Heart left ventricle (tissue), 16 donors: Measurements from ENCODE around the gene OAS2. TPM values are rescaled to one million over a fixed set of nuclear protein-coding genes. Genes with fewer than 3 reads are reported as not detected.

ENCODE experiments used
- ATAC-seq, 4 donors: fragments of 200-7000 bp; cut with Tn5 transposase; one replicate each; pipeline ENCODE4 v1.9.1; 2020 to 2022; ENCODE audit warnings: moderate library complexity in 4 of 4, mild to moderate bottlenecking in 3 of 4, moderate number of reproducible peaks in 1 of 4
- DNase-seq, 5 donors: peaks; one replicate each; pipeline ENCODE4 v3.0.0-alpha.2; 2020
- H3K27ac ChIP-seq, 12 donors: fragments of 200-600 bp; sonication (generic) in 4 of 12; one replicate each; pipeline versions ENCODE4 v1.5.0 to v1.8.0; 2016 to 2022; ENCODE audit warnings: mild to moderate bottlenecking in 2 of 12
- H3K27me3 ChIP-seq, 9 donors: fragments of 200-600 bp; sonication (generic) in 2 of 9; one replicate each; pipeline versions ENCODE4 v1.5.1 to v1.8.0; 2016 to 2022; ENCODE audit warnings: mild to moderate bottlenecking in 3 of 9
- H3K36me3 ChIP-seq, 9 donors: fragments of 200-600 bp; sonication (generic) in 2 of 9; one replicate each; pipeline versions ENCODE4 v1.5.0 to v1.8.0; 2018 to 2022; ENCODE audit warnings: mild to moderate bottlenecking in 2 of 9
- H3K4me1 ChIP-seq, 12 donors: fragments of 200-600 bp; sonication (generic) in 4 of 12; one replicate each; pipeline versions ENCODE4 v1.5.0 to v1.8.0; 2016 to 2022; ENCODE audit warnings: mild to moderate bottlenecking in 3 of 12
- H3K4me3 ChIP-seq, 12 donors: fragments of 200-600 bp; sonication (generic) in 4 of 12; one replicate each; pipeline versions ENCODE4 v1.5.0 to v1.8.0; 2017 to 2022; ENCODE audit warnings: mild to moderate bottlenecking in 9 of 12, moderate library complexity in 4 of 12
- H3K9me3 ChIP-seq, 12 donors: fragments of 200-600 bp; sonication (generic) in 4 of 12; one replicate each; pipeline versions ENCODE4 v1.5.0 to v1.8.0; 2016 to 2022; ENCODE audit warnings: mild to moderate bottlenecking in 1 of 12
- CTCF ChIP-seq, 12 donors: fragments of 200-600 bp; sonication (generic) in 4 of 12; IDR thresholded peaks; one replicate each; pipeline versions ENCODE4 v1.5.0 to v1.8.0; 2018 to 2022; ENCODE audit warnings: antibody characterized with exemption in 12 of 12, mild to moderate bottlenecking in 5 of 12
- POLR2A ChIP-seq, 2 donors: fragments of 450-650 bp; IDR thresholded peaks; one replicate each; pipeline ENCODE4 v1.6.1; 2017; ENCODE audit warnings: antibody characterized with exemption in 2 of 2, mild to moderate bottlenecking in 2 of 2, moderate library complexity in 2 of 2
- WGBS, 4 donors: extraction: QIAGEN DNeasy Blood & Tissue Kit in 2 of 4; methylation state at CpG; one replicate each; pipeline versions ENCODE4 v1.1.5 to v1.1.7; 2013 to 2018; 5-methylcytosine and 5-hydroxymethylcytosine counted together
- intact Hi-C, 10 donors: fragments of 100-400 bp; cut with DNase I; formaldehyde crosslinking; loops; one replicate each; pipeline versions ENCODE4 v1.11.1 to v1.14.2; 2022
- polyA plus RNA-seq, 2 donors: library from polyadenylated mRNA; stranded (reverse); fragments of 200-250 nt; gene quantifications; one replicate each; pipeline ENCODE4 v1.2.3, GENCODE V29; 2013
- total RNA-seq, 9 donors: library from RNA; depleted of rRNA in 2 of 9; stranded (reverse); fragments of >200 nt in 2 of 9; fragmentation: NEBNext Ultra II Directional in 3 of 9; extraction: Animal tissue kit (Norgen Biotek cat#: 25700) in 3 of 9; gene quantifications; one replicate each; pipeline versions ENCODE4 v1.1.0 to v1.2.4, GENCODE V29; 2016 to 2023
- donor health status: ischemic (EF 13 %, LVEDD 7.1; RV severe dilation, severe dysfunction).
- donor health status: healthy with polysubstance abuse.
- donor health status: DM: no; HTN: yes; CAD: no.
- donor health status: DM: no; HTN: no; CAD: no.
- donor health status: ischemic (EF 25% LVEDD 6.9; RV normal size, moderate dysfunction).
- donor health status: ischemic (EF 25% LVEDD 5.7; RV mildly dilated, moderate dysfunction).
- donor health status: healthy.
- donor health status: DM: yes; HTN: yes; CAD: no.
- donor health status: ischemic (EF 35%, LVEDD 5.7; RV mildly dilated, moderate dysfunction).
- donor health status: nonischemic (EF 11% LVEDD 7.7; RV severe dilation, severe dysfunction).
- donor health status: DM: yes; HTN: yes; CAD: no.
- donor health status: PGD.
- donor health status: ischemic (EF 29% LVEDD 5.4; RV normal size, mild dysfunction).
- donor health status: nonischemic (EF 23%, LVEDD 6.1; RV moderate dilation, normal function).

OAS2 gene
- total and polyA plus RNA-seq, 11 donors, result 3.8 to 46.1 (median 7.3) TPM

GRCh38 chr12:113006641-113007040 is 28.3 kb downstream of the OAS2 start:
- Histone ChIP-seq H3K27me3 (no peaks in the 10 kb centered on the region), H3K4me1 (no peaks in the 10 kb centered on the region), H3K9me3 (peaks cover 0 to 10% (median 2%) of the 10 kb centered on the region in 12 donors), H3K36me3 (peaks cover 0 to 100% (median 80%) of the 10 kb centered on the region in 9 donors), H3K27ac (no peak overlapping the region), H3K4me3 (no peak overlapping the region)
- no peak for TF ChIP-seq POLR2A (IDR thresholded peaks at IDR 0.05)
- TF ChIP-seq CTCF (IDR thresholded peaks at IDR 0.05), result no peak
- intact Hi-C loops, result no loop called here
- WGBS, 4 donors, result 89 to 99% (median 92%) methylated on average over 5 to 6 of the region's 6 CpGs
- ATAC-seq (no peak), DNase-seq (no peak)

GRCh38 chr12:113007166-113007565 is 28.8 kb downstream of the OAS2 start:
- H3K27ac ChIP-seq, result no peak overlapping the region
- no peak for DNase-seq
- peaks cover 0 to 12% (median 2%) of the 10 kb centered on the region in 12 donors for H3K9me3 ChIP-seq
- TF ChIP-seq POLR2A (IDR thresholded peaks at IDR 0.05) (no peak), CTCF (IDR thresholded peaks at IDR 0.05) (no peak)
- no peaks in the 10 kb centered on the region for H3K27me3 ChIP-seq
- ATAC-seq, result no peak
- no peaks in the 10 kb centered on the region for H3K4me1 ChIP-seq
- H3K36me3 ChIP-seq, result peaks cover 0 to 97% (median 79%) of the 10 kb centered on the region in 9 donors
- H3K4me3 ChIP-seq, result no peak overlapping the region
- intact Hi-C loops, result no loop called here
- 82 to 88% (median 85%) methylated on average over 4 of the region's 4 CpGs for WGBS, 4 donors

- Histone ChIP-seq H3K27me3 (no peaks in the 10 kb centered on the region), H3K4me1 (no peaks in the 10 kb centered on the region), H3K27ac (no peak overlapping the region), H3K36me3 (peaks cover 0 to 61% (median 50%) of the 10 kb centered on the region in 9 donors), H3K9me3 (peaks cover 0 to 12% (median 2%) of the 10 kb centered on the region in 12 donors), H3K4me3 (no peak overlapping the region)
- ATAC-seq (no peak), DNase-seq (no peak)
- WGBS, 4 donors, result 62 to 73% (median 66%) methylated on average over 2 of the region's 2 CpGs
- intact Hi-C loops, result no loop called here
- TF ChIP-seq POLR2A (IDR thresholded peaks at IDR 0.05) (no peak), CTCF (IDR thresholded peaks at IDR 0.05) (no peak)
Measured at GRCh38 chr12:113010701-113011100, 32.4 kb downstream of the OAS2 start.

GRCh38 chr12:113014565-113014964 is 36.2 kb downstream of the OAS2 start:
- Histone ChIP-seq H3K27me3 (peaks cover 0 to 5% (median 0%) of the 10 kb centered on the region in 9 donors), H3K36me3 (peaks cover 0 to 23% (median 16%) of the 10 kb centered on the region in 9 donors), H3K27ac (no peak overlapping the region), H3K4me1 (peaks cover 0 to 3% (median 0%) of the 10 kb centered on the region in 12 donors), H3K4me3 (no peak overlapping the region), H3K9me3 (peaks cover 0 to 12% (median 2%) of the 10 kb centered on the region in 12 donors)
- DNase-seq (no peak), ATAC-seq (no peak)
- intact Hi-C loops, result no loop called here
- 47 to 67% (median 61%) methylated on average over 8 to 9 of the region's 9 CpGs for WGBS, 4 donors
- TF ChIP-seq POLR2A (IDR thresholded peaks at IDR 0.05), result no peak
- no peak for TF ChIP-seq CTCF (IDR thresholded peaks at IDR 0.05)
